SKM-1 treated with dmso at 0.1 percent for 144 hours (cell line): ENCODE results near the gene MDFI.

ENCODE experiments used
- DNase-seq: peaks from one replicate; lab custom pipeline; 2025; ENCODE audit not compliant: unreplicated experiment; lab: John Stamatoyannopoulos, UW

Gene MDFI

DNA sequence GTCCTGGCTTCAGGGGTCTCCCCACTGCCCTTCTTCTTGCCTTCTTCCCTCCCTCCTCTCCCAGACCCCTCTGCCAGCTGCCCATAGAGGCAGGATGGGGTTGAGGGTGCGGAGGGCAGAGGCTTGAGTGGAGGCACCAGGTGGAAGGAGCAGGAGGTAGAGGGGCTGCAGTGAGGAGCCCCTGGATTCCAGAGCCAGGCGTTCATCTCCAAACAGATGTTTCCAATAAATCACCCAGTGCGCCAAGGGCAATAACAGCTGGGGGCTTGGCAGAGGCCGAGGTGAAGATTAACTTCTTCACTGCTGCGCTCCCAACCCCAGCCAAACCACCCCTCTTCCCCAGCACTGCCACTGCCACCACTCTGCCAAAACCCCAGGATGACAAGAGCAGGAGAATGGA, 10.7 kb downstream of the MDFI start:
- no peak for DNase-seq

DNA sequence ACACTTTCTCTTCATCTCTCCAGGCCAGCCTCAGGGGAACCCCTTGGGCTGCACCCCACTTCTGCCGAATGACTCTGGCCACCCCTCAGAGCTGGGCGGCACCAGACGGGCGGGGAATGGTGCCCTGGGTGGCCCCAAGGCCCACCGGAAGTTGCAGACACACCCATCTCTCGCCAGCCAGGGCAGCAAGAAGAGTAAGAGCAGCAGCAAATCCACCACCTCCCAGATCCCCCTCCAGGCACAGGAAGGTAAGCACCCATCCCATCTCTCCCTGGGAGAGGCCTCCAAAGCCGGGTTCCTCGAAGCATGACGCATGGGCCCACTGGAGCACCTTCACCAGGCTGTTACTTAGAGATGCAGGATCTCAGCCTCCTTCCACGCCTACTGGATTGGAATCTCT, 11.3 kb downstream of the MDFI start:
- no peak for DNase-seq

DNA sequence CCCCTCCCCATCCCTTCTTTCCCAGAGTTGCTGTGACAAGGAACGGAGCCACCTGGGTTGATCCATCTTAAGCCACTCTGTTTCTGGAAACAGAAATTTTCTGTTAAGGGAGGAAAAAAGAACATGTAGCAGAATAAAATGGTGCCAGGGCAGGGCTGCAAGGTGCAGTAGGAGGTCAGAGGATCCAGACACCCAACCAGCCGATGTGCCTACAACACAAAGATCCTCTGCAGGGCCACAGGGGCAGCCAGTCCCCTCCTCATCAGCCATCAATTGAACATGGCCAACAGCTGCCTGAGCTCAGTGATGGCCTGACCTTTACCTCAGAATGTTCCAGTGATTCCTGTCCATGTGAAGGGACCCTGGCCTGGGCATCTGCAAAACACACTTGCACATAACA, 11.9 kb downstream of the MDFI start:
- no peak for DNase-seq

DNA sequence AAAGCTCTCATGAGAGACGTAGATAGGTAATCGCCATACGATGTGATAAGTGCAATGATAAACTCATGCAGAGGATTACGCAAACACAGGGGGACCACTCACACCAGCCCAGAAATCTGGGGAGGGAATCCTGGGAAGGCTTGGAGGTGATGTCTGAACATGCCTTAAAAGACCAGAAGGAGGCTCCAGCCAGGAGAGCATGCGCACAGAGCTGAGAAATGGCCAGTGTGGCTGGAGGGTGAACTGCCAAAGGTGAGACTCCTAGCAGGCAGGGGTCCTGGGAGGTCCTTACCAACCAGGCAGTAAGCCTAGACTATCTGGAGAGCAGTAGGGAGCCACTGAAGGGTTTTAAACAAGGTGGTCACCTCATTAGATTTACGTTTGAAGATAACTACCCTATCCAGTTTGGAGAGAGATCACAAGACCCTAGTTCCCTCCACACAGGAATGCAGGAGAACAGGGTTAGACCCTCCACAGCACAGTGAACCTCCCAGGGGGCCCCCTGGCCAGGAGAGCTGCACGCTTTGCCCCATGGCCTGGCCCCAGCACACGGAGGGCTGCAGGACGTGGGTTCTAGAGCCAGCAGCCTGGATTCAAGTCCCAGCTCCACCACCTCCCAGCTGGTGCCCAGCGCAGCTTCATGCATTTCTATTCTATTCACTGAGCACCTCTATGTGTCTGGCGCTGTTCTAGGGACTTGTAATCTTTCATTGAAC, 13.1 kb downstream of the MDFI start:
- no peak for DNase-seq

DNA sequence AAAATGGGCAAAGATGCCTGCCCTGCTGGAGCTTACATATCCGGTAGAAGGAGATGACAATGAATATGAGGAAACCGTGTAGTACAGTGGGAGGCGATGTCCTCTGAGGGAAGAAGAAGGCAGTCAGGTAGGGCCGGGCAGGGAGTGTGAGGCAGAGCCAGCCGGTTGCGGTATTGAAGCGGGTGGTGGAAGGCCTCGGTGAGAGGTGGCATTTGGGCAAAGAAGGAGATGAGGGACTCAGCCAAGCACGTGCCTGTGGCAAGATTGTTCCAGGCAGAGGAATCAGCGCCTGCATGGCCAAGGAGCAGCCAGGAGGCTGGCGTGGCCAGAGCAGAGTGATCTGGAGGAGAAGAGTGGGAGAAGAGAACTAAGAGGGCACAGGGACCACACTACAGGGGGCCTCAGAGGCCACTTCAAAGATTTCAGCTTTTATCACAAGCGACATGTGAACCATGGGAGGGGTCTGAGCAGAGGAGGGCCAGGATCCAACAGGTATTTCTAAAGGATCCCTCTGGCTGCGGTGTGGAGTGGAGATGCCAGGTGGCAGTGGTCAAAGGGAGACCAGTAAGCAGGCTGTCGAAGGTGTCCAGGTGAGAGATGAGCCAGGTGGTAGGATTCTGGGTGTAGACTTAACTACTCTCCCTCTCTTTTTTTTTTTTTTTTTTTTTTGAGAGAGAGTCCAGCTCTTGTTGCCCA, 13.8 kb downstream of the MDFI start:
- DNase-seq: no peak

DNA sequence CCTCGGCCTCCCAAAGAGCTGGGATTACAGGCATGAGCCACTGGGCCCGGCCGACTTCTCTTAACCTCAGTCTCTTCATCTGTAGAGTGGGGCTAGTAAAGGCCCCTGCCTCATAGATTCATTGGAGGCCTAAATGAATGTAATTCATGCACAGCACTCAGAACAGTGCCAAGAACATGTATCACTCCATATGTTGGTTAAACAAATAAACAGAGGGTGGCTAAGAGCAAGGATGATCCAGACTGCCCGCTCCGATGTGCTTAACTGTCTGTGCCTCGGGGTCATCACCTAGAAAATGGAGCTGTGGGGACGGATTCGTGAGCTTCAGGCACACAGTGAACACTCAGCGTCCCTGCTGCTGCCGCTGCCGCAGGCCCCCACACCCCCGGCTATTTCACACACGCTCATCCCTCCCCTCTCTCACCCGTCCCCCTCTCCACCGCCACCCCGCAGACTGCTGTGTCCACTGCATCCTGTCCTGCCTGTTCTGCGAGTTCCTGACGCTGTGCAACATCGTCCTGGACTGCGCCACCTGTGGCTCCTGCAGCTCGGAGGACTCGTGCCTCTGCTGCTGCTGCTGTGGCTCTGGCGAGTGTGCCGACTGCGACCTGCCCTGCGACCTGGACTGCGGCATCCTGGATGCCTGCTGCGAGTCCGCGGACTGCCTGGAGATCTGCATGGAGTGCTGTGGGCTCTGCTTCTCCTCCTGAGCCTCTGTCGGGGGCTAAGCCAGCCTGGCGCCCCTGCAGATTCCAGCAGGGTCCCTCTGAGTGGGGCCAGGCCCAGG, 14.8 kb downstream of the MDFI start:
- DNase-seq: no peak

DNA sequence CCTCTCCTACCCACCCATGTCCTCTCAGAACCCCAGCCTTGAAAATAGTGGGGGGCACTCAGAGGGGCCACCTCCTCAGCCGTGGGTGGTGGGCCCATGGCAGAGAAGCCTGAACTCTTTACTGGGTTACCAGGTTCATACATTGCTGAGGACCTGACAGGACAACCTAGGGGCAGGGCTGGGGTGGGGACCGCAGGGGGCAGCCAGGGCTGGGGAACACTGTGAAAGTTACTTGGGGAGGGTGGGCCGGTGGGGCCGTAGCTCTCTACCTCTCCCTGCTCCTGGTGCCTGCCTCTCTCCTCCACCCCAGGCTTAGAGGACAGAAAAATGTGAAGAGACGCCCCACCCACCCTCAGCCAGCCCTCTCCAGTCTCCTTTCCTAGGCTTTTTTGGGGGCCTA, 15.4 kb downstream of the MDFI start:
- DNase-seq: no peak

DNA sequence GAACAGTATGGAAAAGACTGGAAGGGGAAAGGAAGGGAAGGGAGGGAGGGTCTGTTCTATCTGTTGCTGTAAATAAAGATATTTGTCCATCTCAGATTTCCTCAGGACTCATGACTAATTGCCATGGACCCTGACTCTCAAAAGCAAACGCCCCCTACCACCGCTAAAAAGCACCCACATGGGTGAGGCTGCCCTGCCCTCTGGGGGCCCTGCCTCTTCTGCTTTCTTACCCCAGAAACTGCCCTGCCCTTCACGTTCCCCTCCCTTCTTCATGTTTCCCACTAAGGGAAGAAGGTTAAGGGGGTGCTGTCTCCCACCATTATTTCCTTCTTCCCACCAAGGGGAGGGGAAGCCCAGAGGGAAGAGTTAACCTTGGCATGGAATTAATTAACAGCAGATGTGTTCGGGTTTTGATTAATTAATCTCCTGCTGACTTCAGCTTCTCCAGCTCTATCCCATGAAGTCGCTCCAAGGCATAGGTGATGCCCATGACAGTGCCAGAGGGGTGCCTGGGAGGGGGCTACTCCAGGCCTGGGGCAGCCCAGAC, 16.0 kb downstream of the MDFI start:
- DNase-seq: no peak

DNA sequence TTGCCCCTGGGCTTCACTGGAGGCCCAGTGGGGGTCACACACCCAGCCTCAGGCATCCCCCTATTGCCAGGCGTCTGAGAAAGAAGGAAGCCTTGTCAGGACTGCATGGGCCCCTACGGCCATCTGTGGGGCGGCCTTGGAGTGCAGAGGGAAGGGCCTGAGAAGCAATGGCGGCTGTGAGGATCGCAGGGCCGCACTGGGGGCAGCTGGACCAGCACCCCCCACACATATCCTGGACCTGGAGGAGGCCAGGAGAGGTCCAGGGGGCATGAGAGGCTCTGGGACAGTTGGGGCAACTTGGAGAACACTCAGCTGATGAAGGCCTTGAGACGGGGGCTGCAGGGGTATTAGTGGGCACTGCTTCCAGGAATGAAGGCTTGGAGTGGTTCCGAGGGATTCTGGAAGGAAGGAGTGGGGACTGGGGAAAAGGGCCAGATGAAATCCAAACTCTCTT, 16.5 kb downstream of the MDFI start:
- DNase-seq: no peak

DNA sequence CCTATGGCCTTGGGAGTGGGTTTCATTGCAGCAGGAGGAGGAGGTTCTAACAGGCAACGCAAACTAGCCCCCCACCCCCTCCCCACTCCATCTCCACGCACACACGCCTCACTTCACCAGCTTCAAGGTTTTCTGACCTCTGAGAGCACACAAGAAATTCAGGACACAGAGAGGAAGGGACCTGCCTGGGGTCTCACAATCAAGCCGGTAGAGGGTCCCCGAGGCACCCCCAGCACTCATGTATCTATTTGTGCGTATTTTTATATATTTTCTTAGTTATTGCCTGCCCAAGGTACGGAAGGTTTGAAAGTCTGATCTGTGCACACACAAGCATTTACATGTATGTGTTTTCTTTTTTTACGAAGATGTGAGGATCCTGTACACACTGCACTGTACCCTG, 16.9 kb downstream of the MDFI start:
- no peak for DNase-seq

DNA sequence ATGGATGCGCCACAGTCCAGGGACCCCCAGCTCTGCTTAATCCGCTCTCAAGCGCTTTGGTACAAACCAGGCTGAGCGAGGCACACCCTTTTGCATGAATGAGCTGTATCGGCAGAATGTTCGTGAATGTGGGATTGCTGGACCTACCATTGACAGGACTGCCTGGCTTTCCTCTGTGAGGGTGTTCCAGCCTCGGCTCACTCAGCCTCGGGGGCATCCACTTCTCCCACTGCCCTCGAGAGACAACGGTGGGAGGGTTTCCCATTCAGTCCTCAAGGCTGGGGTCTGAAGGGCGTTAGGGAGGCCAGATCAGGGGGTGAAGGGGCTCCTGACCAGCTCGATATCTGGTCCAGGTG, 17.4 kb downstream of the MDFI start:
- no peak for DNase-seq

DNA sequence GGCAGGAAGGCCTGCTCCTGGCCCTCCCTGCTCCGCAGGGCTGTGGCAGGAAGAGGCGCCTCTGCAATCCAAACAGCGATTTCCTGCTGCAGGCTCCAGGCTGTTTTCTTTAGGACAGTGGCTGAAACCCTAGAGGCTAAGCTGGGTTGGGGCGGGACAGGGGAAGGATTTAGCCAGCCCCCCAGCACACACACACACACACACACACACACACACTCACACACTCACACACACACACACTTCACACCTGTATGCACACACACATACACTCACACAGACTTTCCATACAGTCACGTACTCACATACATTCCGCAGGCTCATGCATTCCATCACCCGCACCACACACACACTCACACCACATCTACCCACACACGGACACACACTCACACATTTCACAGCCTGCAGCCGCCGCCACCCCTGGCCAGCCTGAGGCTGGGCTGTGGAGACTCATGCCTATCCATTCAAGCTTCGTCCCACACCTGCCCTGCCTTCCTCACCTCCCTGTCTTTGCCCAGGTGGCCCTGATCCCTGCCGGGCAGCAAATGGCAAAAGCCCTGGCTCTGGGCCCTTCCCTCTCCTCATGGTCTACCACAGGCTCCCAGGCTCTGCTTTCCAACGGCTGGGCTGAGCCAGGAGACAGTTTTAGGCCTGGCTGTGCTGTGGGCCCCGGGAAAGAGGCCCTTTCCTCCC, 17.9 kb downstream of the MDFI start:
- DNase-seq: no peak

DNA sequence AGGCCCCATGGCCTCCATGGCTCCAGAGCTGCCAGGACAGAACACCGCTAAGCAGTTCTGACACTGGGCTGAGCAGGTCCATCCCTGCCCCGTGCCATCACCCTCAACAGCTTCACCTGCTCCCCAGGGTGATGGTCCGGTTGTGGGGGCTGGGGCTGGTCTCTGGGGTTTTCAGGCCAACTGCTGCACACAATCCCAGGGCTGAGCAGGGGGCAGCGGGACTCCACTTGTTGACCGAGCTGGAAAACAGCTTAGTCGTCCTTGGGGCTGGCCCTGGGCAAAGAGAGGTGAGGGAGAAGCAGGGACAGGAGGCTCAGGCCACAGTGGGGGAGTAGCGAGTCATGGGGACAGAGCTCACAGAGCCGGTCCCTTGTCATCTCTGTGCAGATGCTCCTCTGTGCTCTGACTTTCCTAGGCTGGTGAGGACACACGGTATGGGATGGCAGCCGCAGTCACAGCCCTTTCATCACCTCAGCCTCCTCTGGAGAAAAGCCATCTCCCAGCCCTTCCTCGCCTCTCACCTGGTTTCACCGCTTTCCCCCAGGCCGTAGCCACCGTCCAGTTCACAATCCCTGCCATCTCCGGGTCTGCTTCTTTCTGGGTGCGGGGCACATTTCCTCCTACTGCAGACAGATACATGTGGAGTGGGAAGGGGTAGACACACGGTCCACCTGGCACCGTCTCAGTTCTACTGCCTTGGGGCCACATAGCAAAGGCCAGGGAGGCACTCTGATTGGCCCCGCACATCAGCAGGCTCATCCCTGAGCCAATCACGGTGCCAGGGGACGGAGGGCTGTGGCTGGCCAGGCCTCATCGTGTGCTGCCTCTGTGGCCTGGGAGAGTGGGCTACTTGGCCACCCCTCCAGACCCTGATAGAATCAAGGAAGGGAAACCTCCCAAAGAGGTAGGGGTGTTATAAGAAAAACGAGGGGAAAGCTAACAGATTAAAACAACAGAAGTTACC, 19.1 kb downstream of the MDFI start:
- no peak for DNase-seq

DNA sequence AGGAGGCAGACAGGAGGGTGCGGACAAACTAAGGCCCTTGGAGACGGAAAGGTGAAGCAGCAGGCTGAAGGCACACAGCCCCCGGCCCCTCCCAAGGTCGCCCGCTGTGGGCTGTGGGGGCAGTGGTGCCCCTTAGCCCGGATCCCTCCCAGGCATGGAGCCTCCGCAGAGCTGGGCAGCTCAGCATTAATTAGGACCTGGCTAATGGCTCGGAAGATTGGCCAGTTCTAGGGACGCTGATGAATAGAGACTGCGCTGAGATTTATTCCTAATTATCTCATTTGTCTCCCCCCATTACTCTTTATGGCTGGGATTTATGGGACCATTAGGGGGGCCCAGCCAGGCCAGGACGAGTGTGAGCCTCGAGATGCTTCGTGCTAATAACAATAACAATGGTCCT, 20.4 kb downstream of the MDFI start:
- DNase-seq: no peak

DNA sequence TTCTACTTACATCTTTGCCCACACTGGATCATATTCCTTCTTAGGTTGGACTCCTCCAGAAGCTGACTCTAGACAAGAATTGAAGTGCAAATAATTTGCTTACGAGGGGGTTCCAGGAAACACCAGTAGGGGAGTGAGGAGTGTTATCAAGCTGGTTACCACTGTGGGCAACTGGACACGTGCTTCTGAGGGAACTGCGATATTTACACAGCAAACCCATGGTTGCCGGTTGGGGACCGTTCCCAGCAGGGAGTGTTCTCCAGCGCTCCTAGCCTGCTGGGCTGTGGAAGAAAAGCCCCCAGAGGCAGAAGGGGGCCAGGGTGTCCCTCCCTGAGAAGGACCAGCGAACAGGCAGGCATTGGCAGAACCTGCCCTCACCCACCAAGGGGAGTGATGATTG, 21.7 kb downstream of the MDFI start:
- DNase-seq: no peak

DNA sequence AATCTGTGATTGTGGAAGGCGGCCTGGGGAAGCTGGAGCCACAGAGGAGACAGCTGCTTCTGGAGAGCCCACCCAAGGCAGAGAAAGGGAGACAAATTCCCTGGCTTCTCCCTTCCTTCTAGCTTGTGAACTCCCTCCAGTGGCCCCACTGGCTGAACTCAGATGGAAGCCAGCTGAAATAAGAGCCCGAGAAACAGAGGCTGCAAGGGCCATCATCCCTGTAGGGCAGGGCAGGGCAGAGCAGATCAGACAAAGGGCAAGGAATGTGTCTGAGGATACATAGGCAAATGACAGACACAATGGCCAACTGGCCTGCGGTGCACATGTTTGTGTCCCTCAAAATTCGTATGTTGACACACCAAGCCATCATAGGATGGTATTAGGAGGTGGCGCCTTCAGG, 25.3 kb downstream of the MDFI start:
- DNase-seq: no peak

DNA sequence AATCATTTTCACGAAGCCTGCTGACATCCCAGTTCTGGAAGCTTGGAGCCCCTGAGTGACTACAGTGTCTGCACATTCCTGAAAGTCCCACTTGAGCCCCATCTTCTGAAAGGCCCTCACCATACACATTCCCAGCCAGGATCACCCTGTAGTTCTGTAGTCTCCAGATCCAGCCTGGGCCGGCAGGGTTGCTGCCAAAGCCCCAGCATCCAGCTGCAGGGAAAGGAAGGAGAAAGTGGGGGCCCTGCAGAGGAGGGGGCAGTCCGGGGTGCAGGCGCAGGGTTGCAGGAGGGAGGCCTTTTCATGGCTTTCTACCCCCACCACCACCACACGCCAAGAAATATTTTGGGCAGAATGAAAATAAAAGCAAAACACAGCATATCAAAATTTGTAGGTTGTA, 26.0 kb downstream of the MDFI start:
- no peak for DNase-seq

DNA sequence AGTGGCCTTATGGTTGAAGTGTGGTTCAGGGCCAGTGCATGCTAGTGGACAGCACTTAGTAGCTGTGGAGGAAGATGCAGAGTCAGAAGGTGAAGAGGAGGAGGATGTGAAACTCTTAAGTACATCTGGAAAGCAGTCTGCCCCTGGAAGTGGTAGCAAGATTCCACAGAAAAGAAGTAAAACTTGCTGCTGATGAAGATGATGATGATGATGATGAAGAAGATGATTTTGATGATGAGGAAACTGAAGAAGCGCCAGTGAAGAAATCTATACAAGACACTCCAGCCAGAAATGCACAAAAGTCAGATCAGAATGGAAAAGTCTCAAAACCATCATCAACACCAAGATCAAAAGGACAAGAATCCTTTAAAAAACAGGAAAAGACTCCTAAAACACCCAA, 28.9 kb downstream of the MDFI start:
- no peak for DNase-seq

DNA sequence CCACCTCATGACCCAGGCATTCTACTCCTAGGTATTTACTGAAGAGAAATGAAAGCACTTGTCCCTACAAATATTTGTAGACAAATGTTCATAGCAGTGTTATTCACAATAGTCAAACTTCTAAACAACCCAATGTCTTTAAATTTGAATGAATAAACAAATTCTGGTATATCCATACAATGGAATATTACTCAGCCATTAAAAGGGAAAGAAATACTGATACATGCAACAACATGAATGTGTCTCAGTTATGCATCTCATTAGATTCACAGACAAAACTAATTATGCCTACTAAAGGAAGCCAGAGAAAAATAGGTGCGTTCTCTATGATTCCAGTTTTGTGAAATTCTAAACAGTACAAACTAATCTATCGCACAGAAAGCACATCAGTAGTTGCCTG, 30.7 kb downstream of the MDFI start:
- no peak for DNase-seq

DNA sequence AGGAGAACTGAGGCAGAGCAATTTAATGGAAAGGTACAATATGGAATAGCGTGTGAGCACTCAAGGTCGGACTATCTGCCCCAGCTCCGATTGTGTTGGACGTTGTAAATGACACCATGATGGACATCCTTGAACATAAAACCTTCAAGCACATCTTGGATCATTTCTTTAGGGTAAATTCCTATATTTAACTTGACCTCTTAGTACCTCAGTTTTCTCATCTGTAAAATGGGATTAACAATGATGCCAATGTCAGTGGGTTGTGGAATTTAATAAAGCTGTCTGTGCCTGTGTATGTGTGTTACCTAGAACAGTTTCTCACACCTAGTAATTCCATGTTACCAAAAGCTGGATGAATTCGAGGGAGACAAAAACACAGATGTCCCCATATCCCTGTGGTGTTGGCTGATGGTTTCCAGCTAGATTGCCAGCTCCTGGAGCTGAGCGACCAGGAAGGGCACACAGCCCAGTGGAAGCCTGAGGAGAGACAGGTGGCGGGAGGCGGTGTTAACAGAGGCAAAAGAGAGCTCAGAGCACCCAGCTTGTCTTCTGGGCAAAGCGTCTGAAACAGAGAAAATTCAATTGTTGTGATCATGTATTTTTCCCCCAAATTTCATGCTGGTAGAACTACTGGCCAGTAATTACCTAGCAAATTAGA, 32.6 kb downstream of the MDFI start:
- no peak for DNase-seq
